PC-3 (cell line): ENCODE measurements around the gene HHAT.

Experiments used
- EZH2phosphoT487 ChIP-seq: fragments of 300-600 bp; sonication (generic); IDR thresholded peaks from 2 replicates; pipeline ENCODE4 v1.6.1; 2018; ENCODE audit warnings: mild to moderate bottlenecking, antibody characterized with exemption, low read length, borderline replicate concordance
- TF ChIP-seq, protein P1 (sequence below): fragments of 300-600 bp; sonication (generic); conservative IDR thresholded peaks from 2 replicates; pipeline ENCODE4 v1.5.1; 2017; ENCODE audit warnings: antibody characterized with exemption, low read depth, mild to moderate bottlenecking, low read length

GRCh38 chr1:210662291-210663050 is 333.8 kb downstream of the HHAT start:
- TF ChIP-seq EZH2phosphoT487: no peak
- TF ChIP-seq, protein P1, sequence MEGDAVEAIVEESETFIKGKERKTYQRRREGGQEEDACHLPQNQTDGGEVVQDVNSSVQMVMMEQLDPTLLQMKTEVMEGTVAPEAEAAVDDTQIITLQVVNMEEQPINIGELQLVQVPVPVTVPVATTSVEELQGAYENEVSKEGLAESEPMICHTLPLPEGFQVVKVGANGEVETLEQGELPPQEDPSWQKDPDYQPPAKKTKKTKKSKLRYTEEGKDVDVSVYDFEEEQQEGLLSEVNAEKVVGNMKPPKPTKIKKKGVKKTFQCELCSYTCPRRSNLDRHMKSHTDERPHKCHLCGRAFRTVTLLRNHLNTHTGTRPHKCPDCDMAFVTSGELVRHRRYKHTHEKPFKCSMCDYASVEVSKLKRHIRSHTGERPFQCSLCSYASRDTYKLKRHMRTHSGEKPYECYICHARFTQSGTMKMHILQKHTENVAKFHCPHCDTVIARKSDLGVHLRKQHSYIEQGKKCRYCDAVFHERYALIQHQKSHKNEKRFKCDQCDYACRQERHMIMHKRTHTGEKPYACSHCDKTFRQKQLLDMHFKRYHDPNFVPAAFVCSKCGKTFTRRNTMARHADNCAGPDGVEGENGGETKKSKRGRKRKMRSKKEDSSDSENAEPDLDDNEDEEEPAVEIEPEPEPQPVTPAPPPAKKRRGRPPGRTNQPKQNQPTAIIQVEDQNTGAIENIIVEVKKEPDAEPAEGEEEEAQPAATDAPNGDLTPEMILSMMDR: no peak
